NCI-H460 (cell line): Measurements from ENCODE around the gene NAV2. TPM values are rescaled to one million over a fixed set of nuclear protein-coding genes. Genes with fewer than 3 reads are reported as not detected.
A peak's percentile ranks its signal among the peaks of the same experiment; 100 is the strongest.
"Not testable (repeated sequence)": the region's sequence is repeated elsewhere in the genome, so short reads cannot be mapped to it uniquely, and the experiment has no call there.

Experiments
- DNase-seq: peaks from one replicate; pipeline ENCODE4 v3.0.0-alpha.2; 2016; ENCODE audit warnings: low read depth; ENCODE audit errors: extremely low read depth
- total RNA-seq: library from RNA; depleted of rRNA; stranded (reverse); fragments of >200 nt; shearing (Covaris generic); gene quantifications from 2 replicates; pipeline ENCODE4 v1.2.3, GENCODE V29; 2014

Gene NAV2
- total RNA-seq, 1 experiment from 2014 or later: 15.6 TPM

DNA sequence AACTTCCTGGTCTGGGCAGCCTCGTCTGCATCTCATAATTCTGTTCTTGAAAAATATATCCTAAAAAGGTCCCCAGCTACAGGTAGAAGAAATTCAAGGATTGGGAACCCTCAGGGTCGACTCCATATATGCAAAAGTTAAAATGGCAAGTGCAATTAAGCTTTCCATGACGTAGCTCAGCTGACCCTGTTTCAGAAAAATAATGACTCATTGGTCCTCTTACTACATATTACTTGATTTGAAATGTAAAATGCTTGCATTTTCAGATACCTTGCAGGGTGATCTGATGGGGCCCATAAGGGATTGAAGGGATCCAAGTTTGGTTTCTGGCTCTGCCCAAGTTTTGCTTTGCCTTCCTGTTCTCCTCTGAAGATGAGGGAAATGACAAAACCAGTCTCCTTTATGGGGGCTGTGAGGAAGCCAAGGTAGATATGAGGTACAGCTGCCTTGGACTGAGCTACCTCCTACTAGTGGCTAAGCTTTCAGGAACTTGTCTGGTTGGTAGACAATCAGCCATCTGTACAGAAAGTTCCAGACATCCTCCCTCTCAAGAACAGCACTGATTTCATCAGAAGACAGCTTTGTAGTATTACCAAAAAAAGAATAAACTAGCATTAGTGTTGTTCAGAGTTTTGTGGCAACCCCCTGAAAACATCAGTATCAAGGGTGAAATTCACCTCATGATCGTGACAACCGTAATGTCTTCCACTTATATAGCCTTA is 270.3 kb downstream of the NAV2 start:
- no peak for DNase-seq

DNA sequence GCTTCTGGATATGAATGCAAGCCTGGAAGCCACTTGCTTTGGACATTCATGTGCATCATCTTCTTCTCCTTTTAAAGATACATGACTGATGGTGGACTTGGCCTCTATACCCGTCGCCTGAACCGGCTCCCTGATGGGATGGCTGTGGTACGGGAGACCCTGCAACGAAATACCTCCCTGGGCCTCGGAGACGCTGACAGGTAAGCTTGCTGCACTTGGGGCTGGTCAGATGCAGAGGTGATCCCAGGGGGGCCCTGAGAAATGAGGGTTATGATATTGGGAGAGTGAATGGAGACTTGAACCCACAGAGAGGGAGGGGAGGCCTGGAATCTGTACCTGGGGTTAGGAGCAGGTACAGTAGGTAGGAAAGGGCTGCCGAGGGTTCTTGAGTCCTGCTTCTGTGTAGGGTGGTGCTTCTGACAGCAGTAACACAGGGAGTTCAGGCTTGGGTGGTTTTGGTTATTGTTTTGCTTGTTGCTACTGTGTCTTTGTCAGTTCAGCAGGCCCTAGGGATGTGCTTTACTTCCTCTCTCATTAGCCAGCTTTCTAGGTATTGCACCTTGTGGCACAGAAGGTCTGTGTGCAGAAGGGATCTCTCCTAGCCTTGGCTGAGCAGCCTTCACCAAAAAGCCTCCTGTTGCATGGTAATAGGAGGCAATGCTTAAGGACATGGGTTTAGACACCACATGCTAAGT is 271.6 kb downstream of the NAV2 start:
- no peak for DNase-seq

DNA sequence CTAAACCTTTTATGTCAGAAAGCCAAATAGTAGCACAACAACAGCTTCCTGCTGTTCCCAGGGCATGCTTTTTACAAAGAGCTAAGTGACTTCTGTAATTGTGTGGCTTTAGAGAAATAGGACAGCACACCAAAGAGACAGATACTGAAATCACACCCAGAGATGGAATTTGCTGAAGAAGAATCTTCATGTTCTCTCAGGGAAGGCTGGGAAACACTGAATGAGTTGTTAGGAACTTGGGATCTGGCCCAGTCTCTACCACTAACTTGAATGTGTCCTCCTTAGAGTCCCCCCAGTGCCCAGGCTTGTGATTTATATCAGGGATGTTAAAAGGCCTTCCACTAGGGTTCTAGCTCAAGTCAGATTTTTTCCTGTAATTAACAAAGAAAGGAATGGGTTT is 272.5 kb downstream of the NAV2 start:
- no peak for DNase-seq

DNA sequence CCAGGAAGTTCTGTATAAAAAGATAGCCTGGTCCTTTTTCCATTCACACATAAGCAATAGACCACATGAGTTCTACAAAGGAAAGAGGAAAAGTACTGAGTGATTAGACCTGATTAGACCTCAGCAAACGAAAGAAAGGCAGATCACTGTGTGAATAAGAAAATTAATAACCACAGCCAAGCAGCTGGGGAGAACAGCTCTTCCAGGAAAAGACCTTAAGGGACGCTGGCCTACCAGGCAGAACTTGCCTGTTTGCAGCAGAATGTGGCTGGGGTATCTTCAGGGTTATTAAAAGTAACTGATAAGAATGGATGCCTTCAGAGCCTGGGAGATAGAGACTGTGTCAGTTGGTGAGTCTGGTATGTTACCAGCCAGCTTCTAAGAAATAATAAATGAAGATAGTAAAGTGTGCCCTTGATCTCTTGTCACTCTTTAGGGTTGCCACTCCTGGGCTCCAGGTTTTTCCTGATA is 274.7 kb downstream of the NAV2 start:
- DNase-seq: no peak

DNA sequence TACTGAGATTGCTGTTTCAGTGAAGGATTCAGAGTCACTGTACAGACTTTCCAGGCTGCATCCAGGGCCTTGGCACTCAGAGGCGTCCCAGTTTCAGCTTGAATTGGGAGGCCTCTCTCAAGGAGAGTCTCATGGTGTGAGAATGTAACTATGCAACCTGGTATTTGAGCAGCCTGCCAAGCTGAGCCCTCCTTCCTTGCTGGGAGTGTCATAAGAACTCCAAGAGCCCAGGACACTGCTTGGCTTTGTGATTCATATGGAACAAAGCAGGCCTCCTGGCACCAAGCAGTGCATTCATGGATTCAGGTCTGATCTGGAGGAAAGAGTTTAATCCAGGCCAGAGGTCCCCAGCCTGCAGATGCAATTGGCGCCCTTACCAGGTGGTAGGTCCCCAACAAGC is 276.0 kb downstream of the NAV2 start:
- no peak for DNase-seq

DNA sequence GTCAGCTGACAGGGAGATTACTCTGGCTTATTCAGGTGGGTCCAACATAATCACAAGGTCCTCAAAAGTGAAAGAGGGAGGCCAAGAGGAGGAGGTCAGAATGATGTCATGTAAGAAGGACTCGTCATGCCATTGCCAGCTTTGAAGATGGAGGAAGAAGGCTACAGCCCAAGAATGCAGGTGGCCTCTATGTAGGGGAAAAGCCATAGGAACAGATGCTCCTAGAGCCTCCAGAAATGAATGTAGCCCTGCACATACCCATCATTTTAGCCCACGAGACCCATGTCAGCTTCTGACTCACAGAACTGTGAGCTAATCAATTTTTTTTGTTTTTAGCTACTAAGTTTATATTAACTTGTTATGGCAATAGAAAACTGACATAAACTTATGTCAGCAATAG is 276.6 kb downstream of the NAV2 start:
- DNase-seq: no peak

DNA sequence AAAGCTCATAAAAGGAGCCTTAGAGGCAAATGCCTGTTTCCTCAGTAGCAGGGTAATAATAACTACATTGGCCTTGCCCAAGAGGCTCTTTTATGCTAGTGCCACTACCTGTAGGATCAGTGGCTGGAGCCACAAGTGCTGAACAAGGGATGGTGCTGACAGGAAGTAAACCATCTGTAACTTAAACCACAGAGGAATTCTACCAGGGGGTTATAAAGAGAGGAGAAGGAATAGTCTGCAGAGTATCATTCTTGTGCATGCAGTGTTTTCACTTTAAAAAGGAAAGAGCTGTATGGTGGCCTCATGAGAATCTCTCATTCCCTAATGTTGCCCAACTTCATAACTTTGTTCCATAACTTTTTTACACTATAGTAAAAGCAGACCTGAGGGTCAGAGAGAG is 279.5 kb downstream of the NAV2 start:
- DNase-seq: no peak

DNA sequence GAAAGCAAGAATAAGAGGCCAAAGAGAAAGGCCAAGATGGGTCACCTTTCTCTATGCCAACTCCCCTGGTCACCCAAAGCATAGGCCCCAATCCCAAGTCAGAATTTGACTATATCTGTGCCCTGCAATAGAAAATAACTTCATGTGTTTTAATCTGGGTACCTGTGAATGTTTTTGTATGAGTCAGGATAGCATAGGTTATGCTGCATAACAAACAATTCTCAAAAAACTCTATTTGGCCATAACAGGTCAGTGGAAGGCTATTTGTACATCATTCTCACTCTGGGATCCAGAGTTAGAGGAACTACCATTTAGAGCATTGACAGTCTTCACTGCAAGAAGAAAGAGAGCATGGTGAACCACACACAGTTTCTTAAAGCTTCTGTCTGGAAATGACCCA is 280.4 kb downstream of the NAV2 start:
- no peak for DNase-seq

DNA sequence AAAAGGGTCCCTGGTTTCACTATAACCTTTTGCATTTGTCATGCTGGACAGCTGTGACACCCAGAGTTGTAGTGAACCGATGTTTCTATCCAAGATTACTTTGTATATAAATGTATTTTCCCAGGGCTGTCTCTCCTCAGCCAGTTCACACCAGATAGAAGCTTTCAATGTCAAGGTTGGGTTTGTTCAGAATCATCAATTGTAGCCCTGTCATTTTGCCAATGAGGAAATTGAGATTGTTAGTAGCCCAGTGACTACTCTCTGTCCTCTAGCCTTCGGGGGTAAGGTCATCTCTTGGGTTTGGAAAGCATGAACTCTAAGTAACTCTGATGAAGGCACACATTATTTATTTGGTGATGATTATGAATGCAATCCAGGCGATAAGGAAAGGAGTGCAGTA is 282.0 kb downstream of the NAV2 start:
- no peak for DNase-seq

DNA sequence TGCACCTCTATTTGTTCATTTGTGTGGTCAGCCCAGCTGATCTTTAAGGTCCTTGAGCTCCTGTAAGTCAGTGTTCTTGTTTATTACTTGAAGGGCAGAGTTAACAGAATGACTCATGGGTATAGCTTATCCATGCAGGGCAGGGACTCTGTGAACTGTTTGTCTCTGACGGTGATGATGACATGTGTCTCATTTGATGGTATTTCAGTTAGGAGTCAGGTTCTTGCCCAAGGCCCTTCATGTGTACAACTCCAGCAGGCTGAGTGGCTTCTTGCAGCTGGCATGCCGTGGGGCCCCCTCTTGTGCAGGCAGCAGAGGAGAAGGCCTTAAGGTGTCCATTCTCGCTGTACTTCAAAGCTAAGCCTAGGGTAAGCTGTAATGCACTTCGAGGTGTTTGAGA is 282.5 kb downstream of the NAV2 start:
- DNase-seq: peak; percentile 79

DNA sequence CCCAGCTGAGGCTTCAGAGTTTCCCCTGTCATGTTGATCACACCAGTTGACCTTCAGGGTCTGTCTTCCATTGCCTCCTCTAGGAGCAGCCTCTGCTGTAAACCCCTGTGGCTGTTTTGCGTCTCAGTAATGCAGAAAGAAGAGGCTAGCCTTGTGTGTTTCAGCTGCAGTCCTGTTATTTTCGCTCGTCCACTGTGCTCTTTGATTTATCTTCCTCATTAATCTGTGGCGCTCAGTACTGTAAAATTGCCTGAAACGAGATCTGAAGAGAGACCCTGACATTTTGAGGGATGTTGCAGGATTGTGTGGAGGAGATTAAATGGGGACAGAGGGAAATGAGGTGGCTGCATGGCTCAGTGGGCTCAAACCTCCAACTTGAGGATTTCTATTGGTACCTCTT is 283.9 kb downstream of the NAV2 start:
- no peak for DNase-seq

DNA sequence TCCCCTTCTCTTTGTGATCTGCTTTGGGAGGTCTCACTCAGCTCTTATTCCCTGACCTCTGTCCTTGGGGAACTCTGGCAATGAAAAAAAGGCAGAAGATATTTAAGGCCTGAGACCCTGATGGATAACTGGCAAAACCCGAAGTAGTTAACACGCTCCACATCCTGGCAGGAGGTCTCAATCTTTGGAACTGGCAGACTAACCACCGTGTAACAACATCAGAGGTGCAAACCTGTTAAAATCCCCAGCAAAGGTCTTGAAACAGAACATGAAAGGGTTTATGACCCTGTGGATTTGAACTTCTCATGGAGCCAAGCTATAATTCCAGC is 287.3 kb downstream of the NAV2 start:
- no peak for DNase-seq

DNA sequence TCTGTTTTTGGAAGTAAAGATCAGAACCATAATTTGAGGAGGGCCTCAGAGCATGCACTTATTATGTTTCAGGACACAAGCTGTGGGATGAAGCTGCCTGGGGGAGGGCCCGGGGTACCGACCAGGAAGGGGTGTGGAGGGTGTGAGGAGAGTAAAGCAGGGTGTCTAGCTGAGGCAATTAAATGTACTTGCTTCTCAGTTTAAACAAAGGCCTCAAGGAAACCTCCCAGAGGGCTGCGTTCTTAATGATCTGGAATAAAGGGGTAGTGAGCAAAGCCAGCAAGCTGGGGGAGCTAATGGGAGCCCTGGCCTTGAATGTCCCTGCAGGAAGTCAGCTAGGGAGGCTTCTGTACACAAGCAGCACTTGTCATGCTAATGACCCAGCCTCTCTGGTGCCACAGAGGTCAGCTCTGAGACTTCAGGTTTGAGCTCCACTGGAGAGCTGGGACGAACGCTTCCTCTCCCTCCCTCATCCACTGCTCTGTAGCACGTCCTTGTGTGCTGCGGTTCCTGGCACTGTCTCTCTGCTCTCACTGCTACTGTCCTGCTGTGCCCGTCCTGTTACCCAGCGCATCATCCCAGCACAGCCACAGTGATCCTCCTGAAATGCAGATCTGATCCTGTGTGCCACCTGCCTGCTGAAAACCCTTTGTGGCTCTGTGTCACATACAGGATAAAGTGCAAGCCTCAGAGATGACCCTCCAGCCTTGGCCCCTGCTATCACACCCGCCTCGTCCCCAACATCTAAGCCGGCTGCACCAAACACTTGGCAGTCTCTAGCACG is 287.9 kb downstream of the NAV2 start:
- no peak for DNase-seq

DNA sequence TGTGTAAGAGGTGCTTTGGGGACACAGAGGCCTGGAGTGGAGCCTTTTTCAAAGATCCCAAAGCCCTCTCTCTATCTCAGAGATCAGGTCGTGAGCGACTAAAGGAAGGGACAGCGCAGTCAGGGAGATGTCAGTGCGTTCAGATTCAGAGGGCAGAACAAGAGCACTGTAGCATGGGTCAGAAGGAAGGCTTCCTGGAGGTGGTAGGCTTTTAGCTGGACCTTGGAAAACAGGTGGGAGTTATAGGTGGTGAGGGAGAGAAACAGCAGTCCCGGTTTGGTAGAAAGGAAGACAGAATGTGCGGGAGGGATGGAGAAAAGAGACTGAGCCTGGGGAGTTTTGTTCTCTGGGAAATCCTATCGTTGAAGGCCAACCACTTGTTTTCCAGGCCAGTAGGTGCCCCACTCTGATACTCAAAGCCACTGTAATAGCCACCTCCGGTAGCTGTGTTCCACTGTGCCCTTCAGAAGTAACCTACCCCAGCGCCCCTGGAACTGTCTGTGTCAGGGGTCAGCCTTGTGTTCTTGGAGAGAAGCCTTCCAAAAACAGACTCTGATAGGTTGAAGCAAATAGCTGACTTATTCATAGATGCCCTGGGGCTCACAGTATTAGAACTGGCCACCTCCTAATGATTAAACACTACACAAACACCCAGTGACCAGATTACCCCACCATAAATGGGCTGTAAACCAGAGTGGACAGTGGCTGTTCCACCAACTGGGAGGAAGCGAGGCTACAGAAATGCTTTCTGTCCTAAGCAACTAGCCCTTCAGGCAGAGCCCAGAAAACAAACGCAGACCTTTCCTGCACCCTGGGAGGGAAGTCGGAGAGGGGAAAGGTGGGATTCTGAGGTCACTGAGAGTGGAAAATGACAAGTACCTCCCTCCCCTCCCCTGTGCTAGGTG is 289.9 kb downstream of the NAV2 start:
- no peak for DNase-seq

DNA sequence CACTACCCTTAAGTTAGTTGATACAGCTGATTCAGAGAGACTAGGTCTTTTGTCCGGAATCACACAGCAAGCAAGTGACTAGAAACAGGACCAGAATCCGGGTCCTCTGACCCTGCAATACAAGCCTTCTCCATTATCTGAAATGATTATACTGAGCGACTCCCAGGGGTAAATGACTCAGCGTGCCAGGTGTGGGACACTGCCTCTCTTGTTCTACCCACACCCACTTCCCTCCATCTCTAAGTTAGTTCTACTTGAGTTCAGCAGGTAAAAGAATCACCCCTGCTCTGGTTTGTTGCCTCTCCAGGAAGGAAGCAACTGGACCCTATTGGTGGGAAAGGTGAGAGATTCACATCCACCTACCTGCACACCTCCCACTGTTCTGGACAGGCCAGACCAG is 290.7 kb downstream of the NAV2 start:
- DNase-seq: no peak

DNA sequence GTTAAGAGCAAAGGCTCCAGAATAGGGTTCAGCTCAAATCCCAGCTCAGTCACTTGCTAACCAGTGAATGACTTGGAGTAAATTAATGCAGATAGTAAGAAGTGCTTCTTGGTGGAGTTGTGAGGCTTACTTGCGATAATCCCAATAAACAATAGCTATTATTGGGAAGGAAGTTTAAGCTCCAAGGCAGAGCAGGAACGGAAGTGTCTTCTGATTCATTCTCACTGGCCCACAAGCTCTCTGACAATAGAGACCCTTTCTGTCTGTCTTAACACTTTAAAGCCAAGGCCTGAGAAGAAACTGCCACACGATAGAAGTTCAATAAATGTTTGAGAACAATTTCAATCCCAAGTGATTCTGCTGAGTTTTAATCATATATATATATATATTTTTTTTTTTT is 292.2 kb downstream of the NAV2 start:
- DNase-seq: no peak

DNA sequence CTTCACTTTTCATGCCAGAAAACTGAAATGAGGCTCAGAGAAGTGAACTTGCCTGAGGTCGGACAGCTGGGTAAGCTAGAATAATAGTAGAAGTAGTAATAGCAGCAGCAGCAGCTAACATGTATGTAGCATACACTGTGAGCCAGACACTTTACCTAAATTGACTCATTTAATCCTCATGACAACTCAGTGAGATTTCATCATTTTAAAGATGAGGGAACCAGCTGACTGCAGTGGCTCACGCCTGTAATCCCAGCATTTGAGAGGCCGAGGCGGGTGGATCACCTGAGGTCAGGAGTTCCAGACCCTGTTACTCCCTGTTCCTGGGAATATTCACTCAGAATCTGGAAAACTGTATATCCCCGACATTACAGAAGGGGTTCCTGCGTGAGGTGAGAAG is 293.1 kb downstream of the NAV2 start:
- DNase-seq: no peak

DNA sequence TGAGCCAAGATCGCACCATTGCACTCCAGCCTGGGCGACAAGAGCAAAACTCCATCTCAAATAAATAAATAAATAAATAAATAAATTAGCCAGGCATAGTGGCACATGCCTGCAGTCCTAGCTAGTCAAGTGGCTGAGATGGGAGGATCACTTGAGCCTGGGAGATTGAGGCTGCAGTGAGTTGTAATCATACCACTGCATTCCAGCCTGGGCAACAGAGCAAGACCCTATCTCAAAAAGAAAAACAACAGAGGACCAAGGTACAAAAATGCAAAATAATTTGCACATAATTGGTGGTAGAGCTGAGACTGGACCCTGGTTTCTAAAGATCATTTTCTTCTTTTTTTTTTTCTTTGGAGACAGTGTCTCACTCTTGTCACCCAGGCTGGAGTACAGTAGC is 294.0 kb downstream of the NAV2 start:
- not testable (repeated sequence) for DNase-seq

DNA sequence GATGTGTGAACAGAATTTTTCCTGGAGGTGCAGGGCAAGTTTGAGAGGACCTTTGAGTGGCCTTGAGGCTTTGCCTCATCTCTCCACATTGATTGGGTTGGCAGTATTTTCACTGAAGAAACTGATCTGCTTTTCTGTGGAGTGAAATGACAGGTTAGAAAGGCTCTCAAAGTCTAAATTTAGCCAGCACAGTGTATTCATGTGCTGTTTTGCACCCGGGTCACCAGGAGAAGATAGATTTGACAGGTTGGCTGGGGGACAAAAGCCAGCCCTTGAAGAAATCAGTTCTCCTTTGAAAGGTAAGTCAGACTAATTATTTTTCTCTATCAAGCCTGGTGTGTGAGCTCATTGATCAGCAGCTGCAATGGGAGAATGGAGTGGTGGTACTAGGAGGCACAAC is 294.7 kb downstream of the NAV2 start:
- no peak for DNase-seq

DNA sequence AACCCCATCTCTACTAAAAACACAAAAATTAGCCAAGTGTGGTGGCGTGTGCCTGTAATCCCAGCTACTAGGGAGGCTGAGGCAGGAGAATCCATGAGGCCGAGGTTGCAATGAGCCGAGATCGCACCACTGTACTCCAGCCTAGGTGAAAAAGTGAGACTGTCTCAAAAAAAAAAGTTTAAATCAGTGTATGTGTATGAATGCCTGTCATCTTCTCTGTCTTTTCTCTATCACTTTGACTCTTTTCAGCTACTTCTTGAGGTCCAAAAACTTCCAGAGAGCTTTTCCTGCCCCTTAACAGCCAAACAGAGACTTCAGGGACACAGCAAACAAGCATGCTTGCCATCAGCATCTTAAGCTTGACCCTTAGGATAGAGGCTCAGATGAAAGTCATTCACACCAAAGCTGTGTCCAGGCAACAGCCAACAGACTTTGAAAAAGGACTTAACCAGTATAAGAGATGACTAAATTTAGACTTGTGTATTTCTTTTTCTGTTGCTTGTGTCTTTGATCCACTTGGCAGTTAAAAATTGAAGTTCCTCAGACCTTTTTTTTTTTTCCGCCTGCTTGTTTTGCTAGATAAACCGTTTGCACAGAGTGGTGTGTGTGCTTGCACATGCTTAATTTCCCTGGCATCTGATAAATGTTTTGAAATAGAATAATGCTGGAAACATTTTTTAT is 295.7 kb downstream of the NAV2 start:
- DNase-seq: no peak
